GM23338 (cell line): ENCODE measurements around the gene ZNF605. TPM values are rescaled to one million over a fixed set of nuclear protein-coding genes. Genes with fewer than 3 reads are reported as not detected.

Source experiments
- CREB1 ChIP-seq: fragments of 250-450 bp; sonication (Bioruptor Pico); IDR thresholded peaks from 2 replicates; pipeline ENCODE4 v1.5.0; 2020; ENCODE audit warnings: low read depth, mild to moderate bottlenecking, moderate library complexity
- JUNB ChIP-seq: IDR thresholded peaks from one replicate; pipeline ENCODE4 v1.6.1; 2016; ENCODE audit warnings: antibody characterized with exemption; ENCODE audit not compliant: unreplicated experiment
- NANOG ChIP-seq: IDR thresholded peaks from 2 replicates; pipeline ENCODE4 v1.6.1; 2016; ENCODE audit warnings: antibody characterized with exemption, borderline replicate concordance
- ZNF114 ChIP-seq: fragments of 250-450 bp; sonication (Bioruptor Pico); IDR thresholded peaks from 2 replicates; pipeline ENCODE4 v1.5.0; 2020; ENCODE audit warnings: mild to moderate bottlenecking, moderate library complexity
- ZNF331 ChIP-seq: fragments of 250-450 bp; sonication (Bioruptor Pico); IDR thresholded peaks from 2 replicates; pipeline ENCODE4 v1.5.0; 2020; ENCODE audit warnings: low read depth, mild to moderate bottlenecking, moderate library complexity
- polyA plus RNA-seq: library from polyadenylated mRNA; unstranded; fragments of >200 nt; fragmentation: Nextera tagmentation; extraction: Ambion mirVana; gene quantifications from 2 replicates; pipeline ENCODE4 v1.2.1, GENCODE V29; 2016
- total RNA-seq: library from RNA; depleted of rRNA; stranded (reverse); fragments of >200 nt; shearing (Covaris generic); gene quantifications from 2 replicates; pipeline ENCODE4 v1.2.3, GENCODE V29; 2014
- TF ChIP-seq, protein P1 (sequence below): fragments of 250-450 bp; sonication (Bioruptor Pico); IDR thresholded peaks from 2 replicates; pipeline ENCODE4 v1.5.0; 2020; ENCODE audit warnings: mild to moderate bottlenecking, moderate library complexity
- TF ChIP-seq, protein P2 (sequence below): IDR thresholded peaks from 2 replicates; pipeline ENCODE4 v1.6.1; 2016; ENCODE audit warnings: antibody characterized with exemption
- TF ChIP-seq, protein P3 (sequence below): IDR thresholded peaks from one replicate; pipeline ENCODE4 v1.6.1; 2018; ENCODE audit warnings: antibody characterized with exemption; ENCODE audit not compliant: unreplicated experiment

Gene ZNF605
- total and polyA plus RNA-seq, 2 experiments from 2014 or later: 13.5 to 17.1 TPM

DNA sequence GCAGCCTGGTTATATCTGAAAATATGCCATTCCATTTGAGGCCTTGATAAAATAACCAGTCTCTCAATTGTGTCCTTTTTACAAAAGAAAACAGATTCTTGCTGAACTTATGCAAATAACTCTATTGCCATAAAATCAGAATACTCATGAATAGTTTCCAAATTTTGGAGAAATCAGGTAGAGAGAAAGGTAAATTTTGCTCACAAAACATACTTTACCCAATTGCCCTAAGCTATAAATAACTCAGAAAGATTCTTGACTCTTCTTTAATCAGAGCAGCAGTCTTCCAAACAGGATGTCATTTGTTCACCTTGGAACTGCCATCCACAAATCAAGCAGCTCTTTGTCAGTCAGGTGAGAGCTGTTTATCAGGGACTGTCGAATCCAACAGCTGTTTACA lies 42.6 kb upstream of the ZNF605 start (continued):
- TF ChIP-seq, protein P1, sequence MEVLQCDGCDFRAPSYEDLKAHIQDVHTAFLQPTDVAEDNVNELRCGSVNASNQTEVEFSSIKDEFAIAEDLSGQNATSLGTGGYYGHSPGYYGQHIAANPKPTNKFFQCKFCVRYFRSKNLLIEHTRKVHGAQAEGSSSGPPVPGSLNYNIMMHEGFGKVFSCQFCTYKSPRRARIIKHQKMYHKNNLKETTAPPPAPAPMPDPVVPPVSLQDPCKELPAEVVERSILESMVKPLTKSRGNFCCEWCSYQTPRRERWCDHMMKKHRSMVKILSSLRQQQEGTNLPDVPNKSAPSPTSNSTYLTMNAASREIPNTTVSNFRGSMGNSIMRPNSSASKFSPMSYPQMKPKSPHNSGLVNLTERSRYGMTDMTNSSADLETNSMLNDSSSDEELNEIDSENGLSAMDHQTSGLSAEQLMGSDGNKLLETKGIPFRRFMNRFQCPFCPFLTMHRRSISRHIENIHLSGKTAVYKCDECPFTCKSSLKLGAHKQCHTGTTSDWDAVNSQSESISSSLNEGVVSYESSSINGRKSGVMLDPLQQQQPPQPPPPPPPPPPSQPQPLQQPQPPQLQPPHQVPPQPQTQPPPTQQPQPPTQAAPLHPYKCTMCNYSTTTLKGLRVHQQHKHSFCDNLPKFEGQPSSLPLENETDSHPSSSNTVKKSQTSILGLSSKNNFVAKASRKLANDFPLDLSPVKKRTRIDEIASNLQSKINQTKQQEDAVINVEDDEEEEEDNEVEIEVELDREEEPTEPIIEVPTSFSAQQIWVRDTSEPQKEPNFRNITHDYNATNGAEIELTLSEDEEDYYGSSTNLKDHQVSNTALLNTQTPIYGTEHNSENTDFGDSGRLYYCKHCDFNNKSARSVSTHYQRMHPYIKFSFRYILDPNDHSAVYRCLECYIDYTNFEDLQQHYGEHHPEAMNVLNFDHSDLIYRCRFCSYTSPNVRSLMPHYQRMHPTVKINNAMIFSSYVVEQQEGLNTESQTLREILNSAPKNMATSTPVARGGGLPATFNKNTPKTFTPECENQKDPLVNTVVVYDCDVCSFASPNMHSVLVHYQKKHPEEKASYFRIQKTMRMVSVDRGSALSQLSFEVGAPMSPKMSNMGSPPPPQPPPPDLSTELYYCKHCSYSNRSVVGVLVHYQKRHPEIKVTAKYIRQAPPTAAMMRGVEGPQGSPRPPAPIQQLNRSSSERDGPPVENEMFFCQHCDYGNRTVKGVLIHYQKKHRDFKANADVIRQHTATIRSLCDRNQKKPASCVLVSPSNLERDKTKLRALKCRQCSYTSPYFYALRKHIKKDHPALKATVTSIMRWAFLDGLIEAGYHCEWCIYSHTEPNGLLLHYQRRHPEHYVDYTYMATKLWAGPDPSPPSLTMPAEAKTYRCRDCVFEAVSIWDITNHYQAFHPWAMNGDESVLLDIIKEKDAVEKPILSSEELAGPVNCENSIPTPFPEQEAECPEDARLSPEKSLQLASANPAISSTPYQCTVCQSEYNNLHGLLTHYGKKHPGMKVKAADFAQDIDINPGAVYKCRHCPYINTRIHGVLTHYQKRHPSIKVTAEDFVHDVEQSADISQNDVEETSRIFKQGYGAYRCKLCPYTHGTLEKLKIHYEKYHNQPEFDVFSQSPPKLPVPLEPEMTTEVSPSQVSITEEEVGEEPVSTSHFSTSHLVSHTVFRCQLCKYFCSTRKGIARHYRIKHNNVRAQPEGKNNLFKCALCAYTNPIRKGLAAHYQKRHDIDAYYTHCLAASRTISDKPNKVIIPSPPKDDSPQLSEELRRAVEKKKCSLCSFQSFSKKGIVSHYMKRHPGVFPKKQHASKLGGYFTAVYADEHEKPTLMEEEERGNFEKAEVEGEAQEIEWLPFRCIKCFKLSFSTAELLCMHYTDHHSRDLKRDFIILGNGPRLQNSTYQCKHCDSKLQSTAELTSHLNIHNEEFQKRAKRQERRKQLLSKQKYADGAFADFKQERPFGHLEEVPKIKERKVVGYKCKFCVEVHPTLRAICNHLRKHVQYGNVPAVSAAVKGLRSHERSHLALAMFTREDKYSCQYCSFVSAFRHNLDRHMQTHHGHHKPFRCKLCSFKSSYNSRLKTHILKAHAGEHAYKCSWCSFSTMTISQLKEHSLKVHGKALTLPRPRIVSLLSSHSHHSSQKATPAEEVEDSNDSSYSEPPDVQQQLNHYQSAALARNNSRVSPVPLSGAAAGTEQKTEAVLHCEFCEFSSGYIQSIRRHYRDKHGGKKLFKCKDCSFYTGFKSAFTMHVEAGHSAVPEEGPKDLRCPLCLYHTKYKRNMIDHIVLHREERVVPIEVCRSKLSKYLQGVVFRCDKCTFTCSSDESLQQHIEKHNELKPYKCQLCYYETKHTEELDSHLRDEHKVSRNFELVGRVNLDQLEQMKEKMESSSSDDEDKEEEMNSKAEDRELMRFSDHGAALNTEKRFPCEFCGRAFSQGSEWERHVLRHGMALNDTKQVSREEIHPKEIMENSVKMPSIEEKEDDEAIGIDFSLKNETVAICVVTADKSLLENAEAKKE (CRISPR knock-in tag): no peak
- no peak for TF ChIP-seq ZNF331
- TF ChIP-seq, protein P2, sequence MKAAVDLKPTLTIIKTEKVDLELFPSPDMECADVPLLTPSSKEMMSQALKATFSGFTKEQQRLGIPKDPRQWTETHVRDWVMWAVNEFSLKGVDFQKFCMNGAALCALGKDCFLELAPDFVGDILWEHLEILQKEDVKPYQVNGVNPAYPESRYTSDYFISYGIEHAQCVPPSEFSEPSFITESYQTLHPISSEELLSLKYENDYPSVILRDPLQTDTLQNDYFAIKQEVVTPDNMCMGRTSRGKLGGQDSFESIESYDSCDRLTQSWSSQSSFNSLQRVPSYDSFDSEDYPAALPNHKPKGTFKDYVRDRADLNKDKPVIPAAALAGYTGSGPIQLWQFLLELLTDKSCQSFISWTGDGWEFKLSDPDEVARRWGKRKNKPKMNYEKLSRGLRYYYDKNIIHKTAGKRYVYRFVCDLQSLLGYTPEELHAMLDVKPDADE: no peak
- TF ChIP-seq ZNF114 (CRISPR knock-in tag): no peak
- TF ChIP-seq, protein P3, sequence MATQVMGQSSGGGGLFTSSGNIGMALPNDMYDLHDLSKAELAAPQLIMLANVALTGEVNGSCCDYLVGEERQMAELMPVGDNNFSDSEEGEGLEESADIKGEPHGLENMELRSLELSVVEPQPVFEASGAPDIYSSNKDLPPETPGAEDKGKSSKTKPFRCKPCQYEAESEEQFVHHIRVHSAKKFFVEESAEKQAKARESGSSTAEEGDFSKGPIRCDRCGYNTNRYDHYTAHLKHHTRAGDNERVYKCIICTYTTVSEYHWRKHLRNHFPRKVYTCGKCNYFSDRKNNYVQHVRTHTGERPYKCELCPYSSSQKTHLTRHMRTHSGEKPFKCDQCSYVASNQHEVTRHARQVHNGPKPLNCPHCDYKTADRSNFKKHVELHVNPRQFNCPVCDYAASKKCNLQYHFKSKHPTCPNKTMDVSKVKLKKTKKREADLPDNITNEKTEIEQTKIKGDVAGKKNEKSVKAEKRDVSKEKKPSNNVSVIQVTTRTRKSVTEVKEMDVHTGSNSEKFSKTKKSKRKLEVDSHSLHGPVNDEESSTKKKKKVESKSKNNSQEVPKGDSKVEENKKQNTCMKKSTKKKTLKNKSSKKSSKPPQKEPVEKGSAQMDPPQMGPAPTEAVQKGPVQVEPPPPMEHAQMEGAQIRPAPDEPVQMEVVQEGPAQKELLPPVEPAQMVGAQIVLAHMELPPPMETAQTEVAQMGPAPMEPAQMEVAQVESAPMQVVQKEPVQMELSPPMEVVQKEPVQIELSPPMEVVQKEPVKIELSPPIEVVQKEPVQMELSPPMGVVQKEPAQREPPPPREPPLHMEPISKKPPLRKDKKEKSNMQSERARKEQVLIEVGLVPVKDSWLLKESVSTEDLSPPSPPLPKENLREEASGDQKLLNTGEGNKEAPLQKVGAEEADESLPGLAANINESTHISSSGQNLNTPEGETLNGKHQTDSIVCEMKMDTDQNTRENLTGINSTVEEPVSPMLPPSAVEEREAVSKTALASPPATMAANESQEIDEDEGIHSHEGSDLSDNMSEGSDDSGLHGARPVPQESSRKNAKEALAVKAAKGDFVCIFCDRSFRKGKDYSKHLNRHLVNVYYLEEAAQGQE: no peak
- TF ChIP-seq CREB1 (CRISPR knock-in tag): no peak
- TF ChIP-seq NANOG: no peak
- no peak for TF ChIP-seq JUNB
